Adrenal gland (tissue), 12 donors: ENCODE data around the gene SPON2. TPM values are rescaled to one million over a fixed set of nuclear protein-coding genes. Genes with fewer than 3 reads are reported as not detected.

Experiments
- DNase-seq, 7 donors: peaks; one replicate each; pipeline ENCODE4 v3.0.0-alpha.2; 2019 to 2020
- H3K27ac ChIP-seq, 5 donors: fragments of 200-600 bp; sonication (generic) in 4 of 5; 1 replicate in 3 of 5; 2 replicates in 2 of 5; pipeline versions ENCODE4 v1.5.1 to v1.8.0; 2016 to 2020; ENCODE audit warnings: mild to moderate bottlenecking in 1 of 5
- H3K27me3 ChIP-seq: fragments of 200-600 bp; 2 replicates; pipeline ENCODE4 v1.8.0; 2021
- H3K36me3 ChIP-seq, 2 donors: fragments of 200-600 bp; replicated peaks in 1 of 2; 1 replicate in 1 of 2; 2 replicates in 1 of 2; pipeline versions ENCODE4 v1.5.1 to v1.8.0; 2018 to 2022
- H3K4me1 ChIP-seq, 2 donors: fragments of 200-600 bp; replicated peaks in 1 of 2; 1 replicate in 1 of 2; 2 replicates in 1 of 2; pipeline versions ENCODE4 v1.5.1 to v1.8.0; 2018 to 2021
- H3K4me3 ChIP-seq, 4 donors: fragments of 200-600 bp; sonication (generic) in 3 of 4; one replicate each; pipeline ENCODE4 v1.5.1; 2016 to 2018
- H3K9me3 ChIP-seq, 3 donors: fragments of 200-600 bp; sonication (generic) in 1 of 3; replicated peaks in 1 of 3; 1 replicate in 2 of 3; 2 replicates in 1 of 3; pipeline versions ENCODE4 v1.5.1 to v1.8.0; 2016 to 2021
- CTCF ChIP-seq, 6 experiments: fragments of 450-650 bp in 4 of 6; fragments of 200-600 bp in 2 of 6; sonication (generic) in 1 of 6; IDR thresholded peaks; 1 replicate in 5 of 6; 2 replicates in 1 of 6; pipeline versions ENCODE4 v1.5.1 to v1.8.0; 2016 to 2021; ENCODE audit warnings: antibody characterized with exemption in 6 of 6, mild to moderate bottlenecking in 2 of 6, moderate library complexity in 1 of 6
- POLR2A ChIP-seq, 2 donors: fragments of 450-650 bp; IDR thresholded peaks; one replicate each; pipeline ENCODE4 v1.6.1; 2017; ENCODE audit warnings: antibody characterized with exemption in 2 of 2, mild to moderate bottlenecking in 2 of 2, moderate library complexity in 1 of 2
- WGBS, 4 donors: extraction: QIAGEN DNeasy Blood & Tissue Kit in 2 of 4; methylation state at CpG; one replicate each; pipeline versions ENCODE4 v1.1.5 to v1.1.7; 2013 to 2017; 5-methylcytosine and 5-hydroxymethylcytosine counted together
- intact Hi-C, 2 donors: fragments of 100-400 bp; cut with DNase I; formaldehyde crosslinking; loops; one replicate each; pipeline versions ENCODE4 v1.14.1 to v1.15.0; 2022 to 2023
- polyA plus RNA-seq, 3 donors: library from polyadenylated mRNA; stranded (reverse); fragments of 200-250 nt in 2 of 3; fragments of 350-450 nt in 1 of 3; fragmentation: Illumina TruSeq in 1 of 3; extraction: RNeasy Lipid Tissue Mini Kit (QIAGEN cat#74804) in 1 of 3; gene quantifications; one replicate each; pipeline ENCODE4 v1.2.3, GENCODE V29; 2013 to 2014
- total RNA-seq, 9 donors: library from RNA; depleted of rRNA in 4 of 9; stranded (reverse); fragments of >200 nt in 4 of 9; fragments of 120-200 nt in 1 of 9; fragmentation: NEBNext Ultra II Directional in 1 of 9; extraction: Animal tissue kit (Norgen Biotek cat#: 25700) in 1 of 9; gene quantifications; one replicate each; pipeline versions ENCODE4 v1.1.0 to v1.2.4, GENCODE V29; 2013 to 2023
- donor health status: healthy with polysubstance abuse.
- donor health status: Bipolar disorder and iron deficiency.
- donor health status: DM: yes; HTN: yes; CAD: no.
- donor health status: DM: no; HTN: no; CAD: no.
- donor health status: DM: no; HTN: no; CAD: no.
- donor health status: DM: yes; HTN: yes; CAD: no.

The SPON2 gene
- total and polyA plus RNA-seq, 12 donors = 4.1 to 206 (median 73.3) TPM

- intact Hi-C loops = no loop called here
- peaks cover 0 to 40% of the 10 kb centered on the region in 2 donors for H3K4me1 ChIP-seq
- no peaks in the 10 kb centered on the region for H3K27me3 ChIP-seq
- H3K4me3 ChIP-seq = no peak overlapping the region
- peaks cover 0 to 59% of the 10 kb centered on the region in 2 donors for H3K36me3 ChIP-seq
- WGBS, 4 donors = 91 to 97% (median 96%) methylated on average over 4 to 20 of the region's 20 CpGs
- peak overlapping the region in 1 of 5 donors; percentile 27 for H3K27ac ChIP-seq
- no peak for DNase-seq
- H3K9me3 ChIP-seq = no peaks in the 10 kb centered on the region
- TF ChIP-seq POLR2A (IDR thresholded peaks at IDR 0.05) (no peak), CTCF (IDR thresholded peaks at IDR 0.05) (no peak)
Observed at GRCh38 chr4:1213336-1213995, 41.1 kb upstream of the SPON2 start.

GRCh38 chr4:1212546-1213335, 40.4 kb upstream of the SPON2 start:
- H3K36me3 ChIP-seq = peaks cover 0 to 59% of the 10 kb centered on the region in 2 donors
- DNase-seq = no peak
- H3K4me1 ChIP-seq = peaks cover 0 to 48% of the 10 kb centered on the region in 2 donors

GRCh38 chr4:1211891-1212545, 39.6 kb upstream of the SPON2 start:
- WGBS, 4 donors = 41 to 68% (median 58%) methylated on average over 13 to 34 of the region's 34 CpGs
- no peak overlapping the region for H3K4me3 ChIP-seq
- TF ChIP-seq CTCF (IDR thresholded peaks at IDR 0.05) (no peak), POLR2A (IDR thresholded peaks at IDR 0.05) (no peak)
- DNase-seq = peak in 6 of 7 donors; percentile 76 to 85 (median 80)
- peaks cover 0 to 46% of the 10 kb centered on the region in 2 donors for H3K4me1 ChIP-seq
- H3K27ac ChIP-seq = peak overlapping the region in 3 of 5 donors; percentile 28 to 75 (median 59)
- intact Hi-C loops = no loop called here
- H3K9me3 ChIP-seq = no peaks in the 10 kb centered on the region
- peaks cover 0 to 57% of the 10 kb centered on the region in 2 donors for H3K36me3 ChIP-seq
- H3K27me3 ChIP-seq = no peaks in the 10 kb centered on the region

More at GRCh38 chr4:1212546-1213335, 40.4 kb upstream of the SPON2 start:
- 90 to 100% (median 92%) methylated on average over 1 to 20 of the region's 20 CpGs for WGBS, 4 donors
- no peak for TF ChIP-seq POLR2A (IDR thresholded peaks at IDR 0.05)
- TF ChIP-seq CTCF (IDR thresholded peaks at IDR 0.05) = no peak
- no peaks in the 10 kb centered on the region for H3K9me3 ChIP-seq
- H3K27ac ChIP-seq = peak overlapping the region in 2 of 5 donors; percentile 59 to 75
- H3K4me3 ChIP-seq = no peak overlapping the region
- intact Hi-C loops = no loop called here
- no peaks in the 10 kb centered on the region for H3K27me3 ChIP-seq

GRCh38 chr4:1211371-1211770, 39.0 kb upstream of the SPON2 start:
- Histone ChIP-seq H3K4me1 (peaks cover 0 to 45% of the 10 kb centered on the region in 2 donors), H3K4me3 (no peak overlapping the region), H3K27me3 (no peaks in the 10 kb centered on the region), H3K9me3 (no peaks in the 10 kb centered on the region), H3K27ac (peak overlapping the region in 1 of 5 donors; percentile 90), H3K36me3 (peaks cover 0 to 50% of the 10 kb centered on the region in 2 donors)
- intact Hi-C loops = no loop called here
- DNase-seq = peak in 1 of 7 donors; percentile 7
- no peak for TF ChIP-seq CTCF (IDR thresholded peaks at IDR 0.05)
- TF ChIP-seq POLR2A (IDR thresholded peaks at IDR 0.05) = no peak
- 79 to 86% (median 82%) methylated on average over 13 of the region's 13 CpGs for WGBS, 4 donors
